Fibroblast of skin of left biceps (primary cell): ENCODE results near the gene STK24.

ENCODE experiments used
- DNase-seq, 2 experiments: peaks; one replicate each; pipeline ENCODE4 v3.0.0-alpha.2; 2013; ENCODE audit warnings: low read depth in 2 of 2

STK24 gene

GRCh38 chr13:98533912-98534311 lies 43.0 kb downstream of the STK24 start:
- no peak for DNase-seq

- DNase-seq, result no peak
These were observed 44.7 kb downstream of the STK24 start for GRCh38 chr13:98532254-98532653.

GRCh38 chr13:98530217-98530616 lies 46.7 kb downstream of the STK24 start:
- no peak for DNase-seq

- DNase-seq, result no peak
These were observed 47.7 kb downstream of the STK24 start for GRCh38 chr13:98529171-98529570.

GRCh38 chr13:98528663-98529064 lies 48.2 kb downstream of the STK24 start:
- DNase-seq, result no peak

- DNase-seq, result no peak
These were observed 49.4 kb downstream of the STK24 start for GRCh38 chr13:98527526-98527925.

- DNase-seq, result no peak
These were observed 50.8 kb downstream of the STK24 start for GRCh38 chr13:98526182-98526512.

GRCh38 chr13:98525456-98526181 lies 51.3 kb downstream of the STK24 start:
- DNase-seq, result no peak

- DNase-seq, result no peak
These were observed 52.1 kb downstream of the STK24 start for GRCh38 chr13:98524793-98525192.

- no peak for DNase-seq
These were observed 52.5 kb downstream of the STK24 start for GRCh38 chr13:98524391-98524790.

- no peak for DNase-seq
These were observed 53.3 kb downstream of the STK24 start for GRCh38 chr13:98523455-98524102.

- no peak for DNase-seq
These were observed 54.5 kb downstream of the STK24 start for GRCh38 chr13:98522371-98522770.

- no peak for DNase-seq
These were observed 55.3 kb downstream of the STK24 start for GRCh38 chr13:98521461-98522247.

- DNase-seq, result no peak
These were observed 56.0 kb downstream of the STK24 start for GRCh38 chr13:98520674-98521449.

GRCh38 chr13:98519976-98520375 lies 56.9 kb downstream of the STK24 start:
- no peak for DNase-seq

GRCh38 chr13:98517576-98518310 lies 59.2 kb downstream of the STK24 start:
- no peak for DNase-seq

GRCh38 chr13:98515818-98516465 lies 61.0 kb downstream of the STK24 start:
- DNase-seq, result no peak

- DNase-seq, result no peak
These were observed 62.6 kb downstream of the STK24 start for GRCh38 chr13:98514288-98514687.

- DNase-seq, result no peak
These were observed 63.1 kb downstream of the STK24 start for GRCh38 chr13:98513837-98514236.

GRCh38 chr13:98512774-98513665 lies 63.9 kb downstream of the STK24 start:
- DNase-seq, result no peak
